ENCODE results near the gene PPP2R2C.

The PPP2R2C gene

GRCh38 chr4:6410664-6411063 is 61.8 kb downstream of the PPP2R2C start:
- POLR2A ChIA-PET = no interaction called here
- CTCF ChIA-PET = no interaction called here
- DNase-seq (ENCODE audit: extremely low spot score) = no peak
- TF ChIP-seq TARDBP (IDR thresholded peaks at IDR 0.05) = no peak
- no peak for TF ChIP-seq FOXK2 (IDR thresholded peaks at IDR 0.05)
- no peak for TF ChIP-seq ELF4 (IDR thresholded peaks at IDR 0.05)
- no peak for TF ChIP-seq ARNT (IDR thresholded peaks at IDR 0.05)
- TF ChIP-seq FOXA1 (IDR thresholded peaks at IDR 0.05) = no peak
- TF ChIP-seq SP1 (IDR thresholded peaks at IDR 0.05) = no peak
- no peak for TF ChIP-seq L3MBTL2 (conservative IDR thresholded peaks at IDR 0.05)
- no peak for TF ChIP-seq FOXM1 (IDR thresholded peaks at IDR 0.05; ENCODE audit: borderline replicate concordance)
- TF ChIP-seq LEF1 (IDR thresholded peaks at IDR 0.05; ENCODE audit: borderline replicate concordance) = no peak
- TF ChIP-seq NFRKB (IDR thresholded peaks at IDR 0.05) = no peak
- TF ChIP-seq SUZ12 (IDR thresholded peaks at IDR 0.05) = no peak
- no peak for TF ChIP-seq CTBP1 (IDR thresholded peaks at IDR 0.05; ENCODE audit: borderline replicate concordance)

GRCh38 chr4:6410068-6410467 is 62.3 kb downstream of the PPP2R2C start:
- ChIA-PET POLR2A (no interaction called here), CTCF (no interaction called here)
- no peak for DNase-seq (ENCODE audit: extremely low spot score)
- no peak for TF ChIP-seq LEF1 (IDR thresholded peaks at IDR 0.05; ENCODE audit: borderline replicate concordance)
- no peak for TF ChIP-seq ARNT (IDR thresholded peaks at IDR 0.05)
- TF ChIP-seq NFRKB (IDR thresholded peaks at IDR 0.05) = no peak
- no peak for TF ChIP-seq FOXA1 (IDR thresholded peaks at IDR 0.05)
- no peak for TF ChIP-seq FOXM1 (IDR thresholded peaks at IDR 0.05; ENCODE audit: borderline replicate concordance)
- no peak for TF ChIP-seq FOXK2 (IDR thresholded peaks at IDR 0.05)
- TF ChIP-seq SP1 (IDR thresholded peaks at IDR 0.05) = no peak
- TF ChIP-seq BHLHE40 (IDR thresholded peaks at IDR 0.05; ENCODE audit: borderline replicate concordance) = no peak
- no peak for TF ChIP-seq PKNOX1 (IDR thresholded peaks at IDR 0.05)
- no peak for TF ChIP-seq ZNF384 (IDR thresholded peaks at IDR 0.05)
- no peak for TF ChIP-seq SUZ12 (IDR thresholded peaks at IDR 0.05)
- no peak for TF ChIP-seq ELF4 (IDR thresholded peaks at IDR 0.05)
- TF ChIP-seq CTBP1 (IDR thresholded peaks at IDR 0.05; ENCODE audit: borderline replicate concordance) = no peak
- TF ChIP-seq HDGF (IDR thresholded peaks at IDR 0.05; ENCODE audit: borderline replicate concordance) = no peak
- no peak for TF ChIP-seq TARDBP (IDR thresholded peaks at IDR 0.05)
- no peak for TF ChIP-seq L3MBTL2 (conservative IDR thresholded peaks at IDR 0.05)

GRCh38 chr4:6409381-6409780 is 63.0 kb downstream of the PPP2R2C start:
- no peak for DNase-seq (ENCODE audit: extremely low spot score)
- CTCF ChIA-PET = no interaction called here
- POLR2A ChIA-PET = no interaction called here
- TF ChIP-seq L3MBTL2 (conservative IDR thresholded peaks at IDR 0.05) (no peak), ZNF384 (IDR thresholded peaks at IDR 0.05) (no peak), FOXK2 (IDR thresholded peaks at IDR 0.05) (no peak), ELF4 (IDR thresholded peaks at IDR 0.05) (no peak), ARNT (IDR thresholded peaks at IDR 0.05) (no peak), SP1 (IDR thresholded peaks at IDR 0.05) (no peak), NFRKB (IDR thresholded peaks at IDR 0.05) (no peak), HDGF (IDR thresholded peaks at IDR 0.05; ENCODE audit: borderline replicate concordance) (no peak)

- TF ChIP-seq L3MBTL2 (conservative IDR thresholded peaks at IDR 0.05) (no peak), BHLHE40 (IDR thresholded peaks at IDR 0.05; ENCODE audit: borderline replicate concordance) (no peak), NFRKB (IDR thresholded peaks at IDR 0.05) (no peak), CTBP1 (IDR thresholded peaks at IDR 0.05; ENCODE audit: borderline replicate concordance) (no peak), TARDBP (IDR thresholded peaks at IDR 0.05) (no peak), PKNOX1 (IDR thresholded peaks at IDR 0.05) (no peak), ELF4 (IDR thresholded peaks at IDR 0.05) (no peak), ARNT (IDR thresholded peaks at IDR 0.05) (no peak), LEF1 (IDR thresholded peaks at IDR 0.05; ENCODE audit: borderline replicate concordance) (no peak), SP1 (IDR thresholded peaks at IDR 0.05) (no peak)
- DNase-seq (ENCODE audit: extremely low spot score) = peak; percentile 53
- POLR2A ChIA-PET = no interaction called here
- CTCF ChIA-PET = no interaction called here
Measured at GRCh38 chr4:6408263-6408662, 64.2 kb downstream of the PPP2R2C start.

- ChIA-PET CTCF (no interaction called here), POLR2A (no interaction called here)
- TF ChIP-seq HDGF (IDR thresholded peaks at IDR 0.05; ENCODE audit: borderline replicate concordance) (no peak), FOXK2 (IDR thresholded peaks at IDR 0.05) (no peak), LEF1 (IDR thresholded peaks at IDR 0.05; ENCODE audit: borderline replicate concordance) (no peak), ELF4 (IDR thresholded peaks at IDR 0.05) (no peak), PKNOX1 (IDR thresholded peaks at IDR 0.05) (no peak), NFRKB (IDR thresholded peaks at IDR 0.05) (no peak), TARDBP (IDR thresholded peaks at IDR 0.05) (no peak), SP1 (IDR thresholded peaks at IDR 0.05) (no peak)
- no peak for DNase-seq (ENCODE audit: extremely low spot score)
Measured at GRCh38 chr4:6405397-6405706, 67.1 kb downstream of the PPP2R2C start.

GRCh38 chr4:6404611-6405396 is 67.6 kb downstream of the PPP2R2C start:
- no peak for DNase-seq (ENCODE audit: extremely low spot score)
- CTCF ChIA-PET = no interaction called here
- POLR2A ChIA-PET = no interaction called here

More at GRCh38 chr4:6404611-6405396, 67.6 kb downstream of the PPP2R2C start:
- TF ChIP-seq HDGF (IDR thresholded peaks at IDR 0.05; ENCODE audit: borderline replicate concordance) (no peak), ARNT (IDR thresholded peaks at IDR 0.05) (no peak), L3MBTL2 (conservative IDR thresholded peaks at IDR 0.05) (no peak), ZNF384 (IDR thresholded peaks at IDR 0.05) (no peak), FOXA1 (IDR thresholded peaks at IDR 0.05) (no peak), PKNOX1 (IDR thresholded peaks at IDR 0.05) (no peak), NFRKB (IDR thresholded peaks at IDR 0.05) (no peak), FOXM1 (IDR thresholded peaks at IDR 0.05; ENCODE audit: borderline replicate concordance) (no peak), TARDBP (IDR thresholded peaks at IDR 0.05) (no peak), ELF4 (IDR thresholded peaks at IDR 0.05) (no peak), FOXK2 (IDR thresholded peaks at IDR 0.05) (no peak), BHLHE40 (IDR thresholded peaks at IDR 0.05; ENCODE audit: borderline replicate concordance) (no peak), SUZ12 (IDR thresholded peaks at IDR 0.05) (no peak), LEF1 (IDR thresholded peaks at IDR 0.05; ENCODE audit: borderline replicate concordance) (no peak), SP1 (IDR thresholded peaks at IDR 0.05) (no peak), CTBP1 (IDR thresholded peaks at IDR 0.05; ENCODE audit: borderline replicate concordance) (no peak)

All from HEK293T (cell line).